NT2/D1 (cell line): ENCODE data around the gene PRKCB.

ENCODE experiments used
- SUZ12 ChIP-seq: IDR thresholded peaks from 2 replicates; pipeline ENCODE4 v1.6.1; 2011; ENCODE audit not compliant: insufficient read length, insufficient read depth; ENCODE audit errors: extremely low read depth
- YY1 ChIP-seq: IDR thresholded peaks from 2 replicates; pipeline ENCODE4 v1.6.1; 2011; ENCODE audit not compliant: insufficient read length, insufficient read depth
- ZNF274 ChIP-seq: IDR thresholded peaks from 2 replicates; pipeline ENCODE4 v1.6.1; 2011; ENCODE audit warnings: mild to moderate bottlenecking, low read depth, low read length

DNA sequence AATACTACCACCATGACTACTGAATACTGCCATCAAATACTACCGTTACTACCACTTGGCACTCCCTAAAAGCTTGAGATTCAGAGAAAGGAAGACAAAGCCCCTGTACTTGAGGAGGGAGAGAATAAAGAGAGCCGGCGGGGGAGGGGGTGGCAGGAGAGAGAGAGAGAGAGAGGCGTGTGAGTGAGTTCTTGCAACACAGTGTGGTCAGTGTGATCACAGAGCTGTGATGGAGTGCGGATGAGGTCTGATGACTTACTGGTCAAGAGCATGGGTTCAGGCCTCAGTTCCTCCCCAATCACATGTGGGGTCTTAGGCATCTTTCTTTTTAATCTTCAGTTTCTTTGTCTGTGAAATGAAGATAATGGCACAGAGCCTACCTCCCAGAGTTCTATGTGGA lies 19.2 kb downstream of the PRKCB start:
- no peak for TF ChIP-seq YY1
- no peak for TF ChIP-seq SUZ12
- TF ChIP-seq ZNF274 = no peak
